Measurements from ENCODE around the gene SIRPA.
"Not testable (repeated sequence)": the region's sequence is repeated elsewhere in the genome, so short reads cannot be mapped to it uniquely, and the experiment has no call there.

Gene SIRPA

GRCh38 chr20:1907586-1907985 is 12.4 kb downstream of the SIRPA start:
- DNase-seq (ENCODE audit: low read depth), result peak; percentile 59

GRCh38 chr20:1908191-1908590 is 13.0 kb downstream of the SIRPA start:
- DNase-seq (ENCODE audit: low read depth), result no peak

GRCh38 chr20:1909097-1909496 is 13.9 kb downstream of the SIRPA start:
- DNase-seq (ENCODE audit: low read depth), result no peak

GRCh38 chr20:1911536-1911935 is 16.3 kb downstream of the SIRPA start:
- DNase-seq (ENCODE audit: low read depth), result no peak

- no peak for DNase-seq (ENCODE audit: low read depth)
These were observed 16.8 kb downstream of the SIRPA start for GRCh38 chr20:1912053-1912452.

- DNase-seq (ENCODE audit: low read depth), result no peak
These were observed 17.4 kb downstream of the SIRPA start for GRCh38 chr20:1912646-1913045.

- not testable (repeated sequence) for DNase-seq (ENCODE audit: low read depth)
These were observed 20.0 kb downstream of the SIRPA start for GRCh38 chr20:1915233-1915632.

GRCh38 chr20:1915725-1916124 is 20.5 kb downstream of the SIRPA start:
- no peak for DNase-seq (ENCODE audit: low read depth)

- DNase-seq (ENCODE audit: low read depth), result no peak
These were observed 22.6 kb downstream of the SIRPA start for GRCh38 chr20:1917786-1918185.

GRCh38 chr20:1918491-1919165 is 23.4 kb downstream of the SIRPA start:
- no peak for DNase-seq (ENCODE audit: low read depth)

GRCh38 chr20:1920252-1920651 is 25.0 kb downstream of the SIRPA start:
- no peak for DNase-seq (ENCODE audit: low read depth)

GRCh38 chr20:1920826-1921225 is 25.6 kb downstream of the SIRPA start:
- no peak for DNase-seq (ENCODE audit: low read depth)

- not testable (repeated sequence) for DNase-seq (ENCODE audit: low read depth)
These were observed 26.8 kb downstream of the SIRPA start for GRCh38 chr20:1921985-1922384.

- DNase-seq (ENCODE audit: low read depth), result no peak
These were observed 27.6 kb downstream of the SIRPA start for GRCh38 chr20:1922786-1923185.

GRCh38 chr20:1924910-1925861 is 30.0 kb downstream of the SIRPA start:
- DNase-seq (ENCODE audit: low read depth), result no peak

- DNase-seq (ENCODE audit: low read depth), result no peak
These were observed 31.0 kb downstream of the SIRPA start for GRCh38 chr20:1926237-1926636.

GRCh38 chr20:1927217-1927616 is 32.0 kb downstream of the SIRPA start:
- DNase-seq (ENCODE audit: low read depth), result no peak

- no peak for DNase-seq (ENCODE audit: low read depth)
These were observed 32.9 kb downstream of the SIRPA start for GRCh38 chr20:1928154-1928553.

GRCh38 chr20:1928782-1929181 is 33.6 kb downstream of the SIRPA start:
- no peak for DNase-seq (ENCODE audit: low read depth)

GRCh38 chr20:1929460-1929859 is 34.3 kb downstream of the SIRPA start:
- DNase-seq (ENCODE audit: low read depth), result no peak

- DNase-seq (ENCODE audit: low read depth), result no peak
These were observed 35.0 kb downstream of the SIRPA start for GRCh38 chr20:1930165-1930564.

- DNase-seq (ENCODE audit: low read depth), result no peak
These were observed 36.6 kb downstream of the SIRPA start for GRCh38 chr20:1931830-1932229.

GRCh38 chr20:1932971-1933370 is 37.8 kb downstream of the SIRPA start:
- DNase-seq (ENCODE audit: low read depth), result no peak

Measured in stromal cell of bone marrow (primary cell).